ENCODE measurements around the gene PCSK2. TPM values are rescaled to one million over a fixed set of nuclear protein-coding genes. Genes with fewer than 3 reads are reported as not detected.

PCSK2 gene
- total RNA-seq, 1 donor, result not detected

- H4K20me1 ChIP-seq (ENCODE audit: insufficient read depth, low read length), result no peaks in the 10 kb centered on the region
- no peaks in the 10 kb centered on the region for H3K79me2 ChIP-seq (ENCODE audit: insufficient read depth, low read length)
- H3K4me1 ChIP-seq (ENCODE audit: insufficient read depth, low read length), result no peaks in the 10 kb centered on the region
- no peaks in the 10 kb centered on the region for H3K9me3 ChIP-seq (ENCODE audit: low read depth, low read length)
- no peak overlapping the region for H3K4me2 ChIP-seq (ENCODE audit: insufficient read depth, low read length)
- no peaks in the 10 kb centered on the region for H3K27me3 ChIP-seq (ENCODE audit: insufficient read depth, low read length)
- no peak overlapping the region for H3K4me3 ChIP-seq (ENCODE audit: insufficient read depth, low read length)
- DNase-seq (ENCODE audit: insufficient read length, low spot score, missing footprints), result no peak
- H3K36me3 ChIP-seq (ENCODE audit: insufficient read depth, low read length), result no peaks in the 10 kb centered on the region
- no peak for TF ChIP-seq CTCF (IDR thresholded peaks at IDR 0.05; ENCODE audit: extremely low read depth, low read depth, low read length)
- no peak overlapping the region for H3K27ac ChIP-seq (ENCODE audit: low read depth, low read length)
- no peak overlapping the region for H2AFZ ChIP-seq (ENCODE audit: low read length)
These were observed 149.2 kb downstream of the PCSK2 start for GRCh38 chr20:17376031-17376430.

GRCh38 chr20:17377231-17377630 is 150.4 kb downstream of the PCSK2 start:
- Histone ChIP-seq H2AFZ (ENCODE audit: low read length) (no peak overlapping the region), H3K4me3 (ENCODE audit: insufficient read depth, low read length) (no peak overlapping the region), H3K27me3 (ENCODE audit: insufficient read depth, low read length) (no peaks in the 10 kb centered on the region), H3K27ac (ENCODE audit: low read depth, low read length) (no peak overlapping the region), H3K4me2 (ENCODE audit: insufficient read depth, low read length) (no peak overlapping the region), H3K79me2 (ENCODE audit: insufficient read depth, low read length) (no peaks in the 10 kb centered on the region), H3K36me3 (ENCODE audit: insufficient read depth, low read length) (no peaks in the 10 kb centered on the region), H4K20me1 (ENCODE audit: insufficient read depth, low read length) (no peaks in the 10 kb centered on the region), H3K4me1 (ENCODE audit: insufficient read depth, low read length) (no peaks in the 10 kb centered on the region), H3K9me3 (ENCODE audit: low read depth, low read length) (no peaks in the 10 kb centered on the region)
- no peak for DNase-seq (ENCODE audit: insufficient read length, low spot score, missing footprints)
- TF ChIP-seq CTCF (IDR thresholded peaks at IDR 0.05; ENCODE audit: extremely low read depth, low read depth, low read length), result no peak

GRCh38 chr20:17379651-17380050 is 152.8 kb downstream of the PCSK2 start:
- no peak overlapping the region for H2AFZ ChIP-seq (ENCODE audit: low read length)
- H3K9me3 ChIP-seq (ENCODE audit: low read depth, low read length), result no peaks in the 10 kb centered on the region
- H3K4me1 ChIP-seq (ENCODE audit: insufficient read depth, low read length), result no peaks in the 10 kb centered on the region
- H4K20me1 ChIP-seq (ENCODE audit: insufficient read depth, low read length), result no peaks in the 10 kb centered on the region
- H3K27me3 ChIP-seq (ENCODE audit: insufficient read depth, low read length), result no peaks in the 10 kb centered on the region
- no peaks in the 10 kb centered on the region for H3K36me3 ChIP-seq (ENCODE audit: insufficient read depth, low read length)
- H3K4me2 ChIP-seq (ENCODE audit: insufficient read depth, low read length), result no peak overlapping the region
- H3K79me2 ChIP-seq (ENCODE audit: insufficient read depth, low read length), result no peaks in the 10 kb centered on the region
- H3K4me3 ChIP-seq (ENCODE audit: insufficient read depth, low read length), result no peak overlapping the region
- H3K27ac ChIP-seq (ENCODE audit: low read depth, low read length), result no peak overlapping the region
- TF ChIP-seq CTCF (IDR thresholded peaks at IDR 0.05; ENCODE audit: extremely low read depth, low read depth, low read length), result no peak
- no peak for DNase-seq (ENCODE audit: insufficient read length, low spot score, missing footprints)

GRCh38 chr20:17380801-17381200 is 154.0 kb downstream of the PCSK2 start:
- no peak for TF ChIP-seq CTCF (IDR thresholded peaks at IDR 0.05; ENCODE audit: extremely low read depth, low read depth, low read length)
- H3K79me2 ChIP-seq (ENCODE audit: insufficient read depth, low read length), result no peaks in the 10 kb centered on the region
- H2AFZ ChIP-seq (ENCODE audit: low read length), result no peak overlapping the region
- no peaks in the 10 kb centered on the region for H3K27me3 ChIP-seq (ENCODE audit: insufficient read depth, low read length)
- no peak overlapping the region for H3K27ac ChIP-seq (ENCODE audit: low read depth, low read length)
- H4K20me1 ChIP-seq (ENCODE audit: insufficient read depth, low read length), result no peaks in the 10 kb centered on the region
- H3K4me1 ChIP-seq (ENCODE audit: insufficient read depth, low read length), result no peaks in the 10 kb centered on the region
- no peaks in the 10 kb centered on the region for H3K9me3 ChIP-seq (ENCODE audit: low read depth, low read length)
- no peaks in the 10 kb centered on the region for H3K36me3 ChIP-seq (ENCODE audit: insufficient read depth, low read length)
- no peak overlapping the region for H3K4me2 ChIP-seq (ENCODE audit: insufficient read depth, low read length)
- no peak overlapping the region for H3K4me3 ChIP-seq (ENCODE audit: insufficient read depth, low read length)
- no peak for DNase-seq (ENCODE audit: insufficient read length, low spot score, missing footprints)

All from osteoblast (primary cell).